ENCODE measurements around the gene GRIN1.

GRCh38 chr9:137190315-137190856 lies 51.4 kb downstream of the GRIN1 start:
- TF ChIP-seq, protein P1, sequence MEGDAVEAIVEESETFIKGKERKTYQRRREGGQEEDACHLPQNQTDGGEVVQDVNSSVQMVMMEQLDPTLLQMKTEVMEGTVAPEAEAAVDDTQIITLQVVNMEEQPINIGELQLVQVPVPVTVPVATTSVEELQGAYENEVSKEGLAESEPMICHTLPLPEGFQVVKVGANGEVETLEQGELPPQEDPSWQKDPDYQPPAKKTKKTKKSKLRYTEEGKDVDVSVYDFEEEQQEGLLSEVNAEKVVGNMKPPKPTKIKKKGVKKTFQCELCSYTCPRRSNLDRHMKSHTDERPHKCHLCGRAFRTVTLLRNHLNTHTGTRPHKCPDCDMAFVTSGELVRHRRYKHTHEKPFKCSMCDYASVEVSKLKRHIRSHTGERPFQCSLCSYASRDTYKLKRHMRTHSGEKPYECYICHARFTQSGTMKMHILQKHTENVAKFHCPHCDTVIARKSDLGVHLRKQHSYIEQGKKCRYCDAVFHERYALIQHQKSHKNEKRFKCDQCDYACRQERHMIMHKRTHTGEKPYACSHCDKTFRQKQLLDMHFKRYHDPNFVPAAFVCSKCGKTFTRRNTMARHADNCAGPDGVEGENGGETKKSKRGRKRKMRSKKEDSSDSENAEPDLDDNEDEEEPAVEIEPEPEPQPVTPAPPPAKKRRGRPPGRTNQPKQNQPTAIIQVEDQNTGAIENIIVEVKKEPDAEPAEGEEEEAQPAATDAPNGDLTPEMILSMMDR (IDR thresholded peaks at IDR 0.05), result no peak
- no peak for TF ChIP-seq EP300 (IDR thresholded peaks at IDR 0.05; ENCODE audit: low read depth)
- TF ChIP-seq POLR2A (IDR thresholded peaks at IDR 0.05), result no peak
- TF ChIP-seq POLR2AphosphoS5 (IDR thresholded peaks at IDR 0.05), result peak in 1 of 3 donors; percentile 11
